Keratinocyte (primary cell): ENCODE results near the gene RIC3. TPM values are rescaled to one million over a fixed set of nuclear protein-coding genes. Genes with fewer than 3 reads are reported as not detected.

Experiments
- DNase-seq: peaks from one replicate; pipeline ENCODE4 v3.0.0-alpha.2; 2011; ENCODE audit warnings: low read depth, missing footprints, low spot score
- FAIRE-seq: peaks from 2 replicates; lab custom pipeline; 2011; peaks lifted over from hg19 to GRCh38; lab: Jason Lieb, UNC
- H2AFZ ChIP-seq: 2 replicates; pipeline ENCODE4 v1.6.0; 2012; ENCODE audit warnings: low read length, control low read depth, inconsistent platforms; ENCODE audit not compliant: control insufficient read depth
- H3K27ac ChIP-seq: 2 replicates; pipeline ENCODE4 v1.5.1; 2011; ENCODE audit warnings: low read length; ENCODE audit not compliant: control insufficient read depth, insufficient read depth
- H3K27me3 ChIP-seq: 3 replicates; pipeline ENCODE4 v1.6.0; 2011; ENCODE audit warnings: low read length; ENCODE audit not compliant: control insufficient read depth, insufficient read depth; ENCODE audit errors: extremely low read depth
- H3K36me3 ChIP-seq, 2 experiments: 2 replicates in 1 of 2; 3 replicates in 1 of 2; pipeline ENCODE4 v1.5.1; 2011; ENCODE audit warnings: low read length in 2 of 2, mild to moderate bottlenecking in 1 of 2; ENCODE audit not compliant: control insufficient read depth in 2 of 2, insufficient read depth in 2 of 2; ENCODE audit errors: extremely low read depth in 1 of 2
- H3K4me1 ChIP-seq: 3 replicates; pipeline ENCODE4 v1.5.1; 2011; ENCODE audit warnings: low read length; ENCODE audit not compliant: control insufficient read depth, insufficient read depth; ENCODE audit errors: extremely low read depth
- H3K4me2 ChIP-seq: 3 replicates; pipeline ENCODE4 v1.6.0; 2011; ENCODE audit warnings: low read depth, low read length; ENCODE audit not compliant: control insufficient read depth, insufficient read depth; ENCODE audit errors: extremely low read depth
- H3K4me3 ChIP-seq, 3 experiments: fragments of 200-600 bp in 1 of 3; sonication (generic) in 1 of 3; 2 replicates in 2 of 3; 3 replicates in 1 of 3; pipeline ENCODE4 v1.5.1; 2011 to 2016; ENCODE audit warnings: low read length in 3 of 3, mild to moderate bottlenecking in 3 of 3, control low read depth in 2 of 3, inconsistent platforms in 1 of 3, low read depth in 1 of 3, mixed read lengths in 1 of 3, mixed run types in 1 of 3, moderate library complexity in 1 of 3; ENCODE audit not compliant: control insufficient read depth in 2 of 3, insufficient read depth in 2 of 3; ENCODE audit errors: extremely low read depth in 1 of 3
- H3K79me2 ChIP-seq: 2 replicates; pipeline ENCODE4 v1.6.0; 2012; ENCODE audit warnings: low read length; ENCODE audit not compliant: control insufficient read depth, insufficient read depth
- H3K9ac ChIP-seq: 3 replicates; pipeline ENCODE4 v1.6.0; 2011; ENCODE audit warnings: low read length; ENCODE audit not compliant: control insufficient read depth, insufficient read depth; ENCODE audit errors: extremely low read depth
- H3K9me1 ChIP-seq: 3 replicates; pipeline ENCODE4 v1.6.0; 2011; ENCODE audit warnings: low read length; ENCODE audit not compliant: control insufficient read depth, insufficient read depth; ENCODE audit errors: extremely low read depth
- H3K9me3 ChIP-seq: 2 replicates; pipeline ENCODE4 v1.5.1; 2012; ENCODE audit warnings: low read depth, low read length; ENCODE audit not compliant: control insufficient read depth
- H4K20me1 ChIP-seq: 3 replicates; pipeline ENCODE4 v1.6.0; 2011; ENCODE audit warnings: low read length; ENCODE audit not compliant: control insufficient read depth, insufficient read depth; ENCODE audit errors: extremely low read depth
- CTCF ChIP-seq, 3 experiments: IDR thresholded peaks in 1 of 3; conservative IDR thresholded peaks in 1 of 3; optimal IDR thresholded peaks in 1 of 3; 2 replicates in 2 of 3; 3 replicates in 1 of 3; pipeline versions ENCODE3 to v1.5.1; 2011; ENCODE audit warnings: low read length in 3 of 3, mild to moderate bottlenecking in 3 of 3, moderate library complexity in 2 of 3, control low read depth in 1 of 3, inconsistent platforms in 1 of 3; ENCODE audit not compliant: insufficient read depth in 2 of 3; ENCODE audit errors: extremely low read depth in 1 of 3
- EZH2 ChIP-seq: IDR thresholded peaks from one replicate; pipeline ENCODE4 v1.6.1; 2012; ENCODE audit warnings: inconsistent platforms, mild to moderate bottlenecking, low read length, moderate library complexity
- dilution Hi-C: fragments of 300-500 bp; cut with MboI; formaldehyde crosslinking; loops from one replicate; pipeline ENCODE4 v1.7.0; 2020; ENCODE audit warnings: low sequenced_read_pairs; ENCODE audit not compliant: extremely low pct_ligation_motif_present
- polyA plus RNA-seq, 5 experiments: library from polyadenylated mRNA; depleted of rRNA in 3 of 5; stranded (reverse) in 3 of 5; stranded (forward) in 1 of 5; unstranded in 1 of 5; fragments of >200 nt; gene quantifications; 1 replicate in 1 of 5; 2 replicates in 3 of 5; 3 replicates in 1 of 5; pipeline versions ENCODE4 v1.2.1 to v1.2.3, GENCODE V29; 2011 to 2012; ENCODE audit warnings: missing spikeins in 2 of 5, low read depth in 1 of 5, low replicate concordance in 1 of 5

Gene RIC3
- polyA plus RNA-seq, 1 donor (not counting 4 experiments of a cell fraction or from before 2014, with no cell fraction given), result 2.5 TPM

GRCh38 chr11:8205566-8205965, 36.7 kb upstream of the RIC3 start:
- H3K9me1 ChIP-seq, result no peaks in the 10 kb centered on the region
- dilution Hi-C loops, result loop anchor here (25.0 kb wide), 1 partner anchor 357 kb away; no protein-coding TSS in a partner anchor
- TF ChIP-seq CTCF (optimal IDR thresholded peaks at IDR 0.05 in 1 of 3, IDR thresholded peaks at IDR 0.05 in 1 of 3, conservative IDR thresholded peaks at IDR 0.05 in 1 of 3; ENCODE audit: extremely low read depth in 1 of 3, insufficient read depth in 2 of 3, low read length in 3 of 3), result no peak
- no peak for TF ChIP-seq EZH2
- H3K27me3 ChIP-seq, result peaks cover 4% of the 10 kb centered on the region
- FAIRE-seq, result no peak
- H3K4me2 ChIP-seq, result no peak overlapping the region
- H3K9me3 ChIP-seq, result no peaks in the 10 kb centered on the region
- no peak overlapping the region for H3K4me3 ChIP-seq
- H3K27ac ChIP-seq, result no peak overlapping the region
- no peaks in the 10 kb centered on the region for H3K4me1 ChIP-seq
- no peaks in the 10 kb centered on the region for H4K20me1 ChIP-seq
- H3K9ac ChIP-seq, result no peak overlapping the region
- DNase-seq, result no peak
- H3K79me2 ChIP-seq, result no peaks in the 10 kb centered on the region
- H2AFZ ChIP-seq, result no peak overlapping the region
- H3K36me3 ChIP-seq, result no peaks in the 10 kb centered on the region

- TF ChIP-seq CTCF (optimal IDR thresholded peaks at IDR 0.05 in 1 of 3, IDR thresholded peaks at IDR 0.05 in 1 of 3, conservative IDR thresholded peaks at IDR 0.05 in 1 of 3; ENCODE audit: extremely low read depth in 1 of 3, insufficient read depth in 2 of 3, low read length in 3 of 3) (no peak), EZH2 (no peak)
- H3K9ac ChIP-seq, result no peak overlapping the region
- FAIRE-seq (no peak), DNase-seq (no peak)
- no peak overlapping the region for H3K27ac ChIP-seq
- H3K9me3 ChIP-seq, result no peaks in the 10 kb centered on the region
- H3K36me3 ChIP-seq, result no peaks in the 10 kb centered on the region
- no peaks in the 10 kb centered on the region for H3K4me1 ChIP-seq
- H3K79me2 ChIP-seq, result no peaks in the 10 kb centered on the region
- H3K4me2 ChIP-seq, result no peak overlapping the region
- no peak overlapping the region for H3K4me3 ChIP-seq
- no peaks in the 10 kb centered on the region for H3K9me1 ChIP-seq
- peaks cover 4% of the 10 kb centered on the region for H3K27me3 ChIP-seq
- no peaks in the 10 kb centered on the region for H4K20me1 ChIP-seq
- dilution Hi-C loops, result loop anchor here (25.0 kb wide), 1 partner anchor 358 kb away; no protein-coding TSS in a partner anchor
- H2AFZ ChIP-seq, result no peak overlapping the region
These were observed 35.8 kb upstream of the RIC3 start for GRCh38 chr11:8204596-8204995.
